Measurements from ENCODE around the gene PRDM1.

The PRDM1 gene

GRCh38 chr6:106116125-106116832, 30.1 kb downstream of the PRDM1 start:
- DNase-seq (ENCODE audit: low read depth) = no peak

GRCh38 chr6:106117579-106117978, 31.4 kb downstream of the PRDM1 start:
- no peak for DNase-seq (ENCODE audit: low read depth)

GRCh38 chr6:106118835-106119431, 32.8 kb downstream of the PRDM1 start:
- no peak for DNase-seq (ENCODE audit: low read depth)

GRCh38 chr6:106119546-106119945, 33.4 kb downstream of the PRDM1 start:
- no peak for DNase-seq (ENCODE audit: low read depth)

GRCh38 chr6:106120006-106120405, 33.9 kb downstream of the PRDM1 start:
- DNase-seq (ENCODE audit: low read depth) = no peak

GRCh38 chr6:106120406-106120805, 34.3 kb downstream of the PRDM1 start:
- DNase-seq (ENCODE audit: low read depth) = no peak

- DNase-seq (ENCODE audit: low read depth) = no peak
Observed at GRCh38 chr6:106122306-106122918, 36.3 kb downstream of the PRDM1 start.

- no peak for DNase-seq (ENCODE audit: low read depth)
Observed at GRCh38 chr6:106122938-106123656, 37.0 kb downstream of the PRDM1 start.

- no peak for DNase-seq (ENCODE audit: low read depth)
Observed at GRCh38 chr6:106124015-106124414, 37.9 kb downstream of the PRDM1 start.

- DNase-seq (ENCODE audit: low read depth) = no peak
Observed at GRCh38 chr6:106124437-106125430, 38.6 kb downstream of the PRDM1 start.

GRCh38 chr6:106125925-106126435, 39.8 kb downstream of the PRDM1 start:
- DNase-seq (ENCODE audit: low read depth) = no peak

GRCh38 chr6:106126482-106126881, 40.3 kb downstream of the PRDM1 start:
- no peak for DNase-seq (ENCODE audit: low read depth)

GRCh38 chr6:106128981-106129781, 43.0 kb downstream of the PRDM1 start:
- DNase-seq (ENCODE audit: low read depth) = no peak

GRCh38 chr6:106132153-106132698, 46.1 kb downstream of the PRDM1 start:
- DNase-seq (ENCODE audit: low read depth) = no peak

GRCh38 chr6:106133040-106133439, 46.9 kb downstream of the PRDM1 start:
- no peak for DNase-seq (ENCODE audit: low read depth)

GRCh38 chr6:106134087-106134770, 48.1 kb downstream of the PRDM1 start:
- no peak for DNase-seq (ENCODE audit: low read depth)

GRCh38 chr6:106134906-106135634, 48.9 kb downstream of the PRDM1 start:
- DNase-seq (ENCODE audit: low read depth) = no peak

GRCh38 chr6:106135911-106136571, 49.9 kb downstream of the PRDM1 start:
- DNase-seq (ENCODE audit: low read depth) = no peak
